HEK293 (cell line): ENCODE measurements around the gene NYNRIN.
A peak's percentile ranks its signal among the peaks of the same experiment; 100 is the strongest.

Experiments used
- CTCF ChIA-PET: fragments of 350-600 bp; formaldehyde crosslinking; extraction: SDS; loops from one replicate; lab custom pipeline; 2021; ENCODE audit warnings: antibody characterized with exemption; lab: Yijun Ruan, JAX
- POLR2A ChIA-PET: fragments of 300-600 bp; formaldehyde crosslinking; extraction: SDS; loops from one replicate; lab custom pipeline; 2020; ENCODE audit warnings: antibody characterized with exemption, inconsistent platforms; lab: Yijun Ruan, JAX
- H3K27ac ChIP-seq: fragments of 200-500 bp; sonication (Bioruptor generic); 2 replicates; pipeline ENCODE4 v1.5.1; 2014; ENCODE audit warnings: low read depth, low read length, control low read depth, inconsistent platforms; ENCODE audit errors: extremely low read depth
- H3K36me3 ChIP-seq, 2 experiments: fragments of 200-500 bp in 1 of 2; sonication (Bioruptor generic) in 1 of 2; 1 replicate in 1 of 2; 2 replicates in 1 of 2; pipeline ENCODE4 v1.5.1; 2014 to 2017; ENCODE audit warnings: inconsistent platforms in 2 of 2, low read length in 2 of 2; ENCODE audit not compliant: control insufficient read depth in 2 of 2, insufficient read depth in 1 of 2
- H3K4me1 ChIP-seq: fragments of 200-500 bp; sonication (Bioruptor generic); 2 replicates; pipeline ENCODE4 v1.5.1; 2014; ENCODE audit warnings: mild to moderate bottlenecking, low read length, inconsistent platforms; ENCODE audit not compliant: control insufficient read depth, insufficient read depth
- H3K4me3 ChIP-seq: 2 replicates; pipeline ENCODE4 v1.5.1; 2011; ENCODE audit warnings: low read depth, mild to moderate bottlenecking, control low read depth, low read length, moderate library complexity
- H3K9me3 ChIP-seq: fragments of 200-500 bp; sonication (Bioruptor generic); 2 replicates; pipeline ENCODE4 v1.5.1; 2014; ENCODE audit warnings: low read depth, low read length, inconsistent platforms; ENCODE audit not compliant: control insufficient read depth, insufficient read depth
- IKZF3 ChIP-seq: fragments of 450-650 bp; IDR thresholded peaks from 2 replicates; pipeline ENCODE4 v1.5.0; 2018; ENCODE audit warnings: missing biosample characterization, mild to moderate bottlenecking, missing genetic modification characterization, moderate library complexity
- KLF10 ChIP-seq: fragments of 450-650 bp; IDR thresholded peaks from 2 replicates; pipeline ENCODE4 v1.5.1; 2018; ENCODE audit warnings: missing biosample characterization, mild to moderate bottlenecking, missing genetic modification characterization
- REPIN1 ChIP-seq: fragments of 450-650 bp; formaldehyde crosslinking; IDR thresholded peaks from 2 replicates; pipeline ENCODE4 v1.5.1; 2017; ENCODE audit warnings: missing biosample characterization, missing genetic modification characterization, low read depth
- SP3 ChIP-seq: fragments of 450-650 bp; formaldehyde crosslinking; IDR thresholded peaks from 2 replicates; pipeline ENCODE4 v1.5.1; 2016; ENCODE audit warnings: missing biosample characterization, missing genetic modification characterization
- TCF7L2 ChIP-seq: IDR thresholded peaks from 2 replicates; pipeline ENCODE4 v1.6.1; 2011; ENCODE audit warnings: low read depth, mild to moderate bottlenecking, inconsistent platforms, low read length, moderate library complexity, borderline replicate concordance
- WT1 ChIP-seq: fragments of 450-650 bp; formaldehyde crosslinking; IDR thresholded peaks from 2 replicates; pipeline ENCODE4 v1.5.1; 2016; ENCODE audit warnings: missing biosample characterization, missing genetic modification characterization
- YY2 ChIP-seq: fragments of 450-650 bp; formaldehyde crosslinking; IDR thresholded peaks from 2 replicates; pipeline ENCODE4 v1.5.1; 2016; ENCODE audit warnings: missing biosample characterization, missing genetic modification characterization
- ZBTB8A ChIP-seq: fragments of 450-650 bp; formaldehyde crosslinking; IDR thresholded peaks from 2 replicates; pipeline ENCODE4 v1.5.1; 2016; ENCODE audit warnings: missing biosample characterization, missing genetic modification characterization
- ZFP37 ChIP-seq: fragments of 450-650 bp; formaldehyde crosslinking; IDR thresholded peaks from 2 replicates; pipeline ENCODE4 v1.5.1; 2016; ENCODE audit warnings: missing biosample characterization, missing genetic modification characterization
- ZIC2 ChIP-seq: fragments of 450-650 bp; formaldehyde crosslinking; IDR thresholded peaks from 2 replicates; pipeline ENCODE4 v1.5.1; 2016; ENCODE audit warnings: missing biosample characterization, missing genetic modification characterization
- ZNF148 ChIP-seq: fragments of 450-650 bp; formaldehyde crosslinking; IDR thresholded peaks from 2 replicates; pipeline ENCODE4 v1.5.0; 2017; ENCODE audit warnings: missing biosample characterization, missing genetic modification characterization, borderline replicate concordance
- ZNF18 ChIP-seq: fragments of 450-650 bp; formaldehyde crosslinking; IDR thresholded peaks from 2 replicates; pipeline ENCODE4 v1.5.1; 2016; ENCODE audit warnings: missing biosample characterization, missing genetic modification characterization
- ZNF2 ChIP-seq: fragments of 450-650 bp; formaldehyde crosslinking; IDR thresholded peaks from 2 replicates; pipeline ENCODE4 v1.5.1; 2016; ENCODE audit warnings: missing biosample characterization, missing genetic modification characterization
- ZNF302 ChIP-seq: fragments of 450-650 bp; formaldehyde crosslinking; IDR thresholded peaks from 2 replicates; pipeline ENCODE4 v1.5.1; 2016; ENCODE audit warnings: missing biosample characterization, missing genetic modification characterization, low read depth
- ZNF335 ChIP-seq: fragments of 450-650 bp; formaldehyde crosslinking; conservative IDR thresholded peaks from 2 replicates; pipeline ENCODE4 v1.5.1; 2016; ENCODE audit warnings: missing biosample characterization, missing genetic modification characterization
- ZNF398 ChIP-seq: fragments of 450-650 bp; formaldehyde crosslinking; IDR thresholded peaks from 2 replicates; pipeline ENCODE4 v1.5.1; 2017; ENCODE audit warnings: missing biosample characterization, missing genetic modification characterization
- ZNF404 ChIP-seq: fragments of 450-650 bp; formaldehyde crosslinking; IDR thresholded peaks from 2 replicates; pipeline ENCODE4 v1.5.1; 2017; ENCODE audit warnings: missing biosample characterization, missing genetic modification characterization
- ZNF549 ChIP-seq: fragments of 450-650 bp; IDR thresholded peaks from 2 replicates; pipeline ENCODE4 v1.5.1; 2018; ENCODE audit warnings: missing biosample characterization, missing genetic modification characterization, mild to moderate bottlenecking, inconsistent platforms, moderate library complexity
- ZNF571 ChIP-seq: fragments of 450-650 bp; formaldehyde crosslinking; IDR thresholded peaks from 2 replicates; pipeline ENCODE4 v1.5.0; 2017; ENCODE audit warnings: missing biosample characterization, missing genetic modification characterization
- ZNF626 ChIP-seq: fragments of 450-650 bp; sonication (Bioruptor Pico); formaldehyde crosslinking; IDR thresholded peaks from 2 replicates; pipeline ENCODE4 v1.5.1; 2018; ENCODE audit warnings: missing biosample characterization, missing genetic modification characterization, inconsistent platforms
- ZNF76 ChIP-seq: fragments of 450-650 bp; formaldehyde crosslinking; IDR thresholded peaks from 2 replicates; pipeline ENCODE4; 2016; ENCODE audit warnings: low read depth, missing biosample characterization, missing genetic modification characterization, borderline replicate concordance
- ZNF837 ChIP-seq: fragments of 450-650 bp; formaldehyde crosslinking; IDR thresholded peaks from 2 replicates; pipeline ENCODE4 v1.5.1; 2016; ENCODE audit warnings: missing biosample characterization, missing genetic modification characterization
- TF ChIP-seq, protein P1 (sequence below): fragments of 450-650 bp; formaldehyde crosslinking; IDR thresholded peaks from 2 replicates; pipeline ENCODE4 v1.5.1; 2016; ENCODE audit warnings: missing biosample characterization, missing genetic modification characterization
- TF ChIP-seq, protein P2 (sequence below): fragments of 450-650 bp; formaldehyde crosslinking; IDR thresholded peaks from 2 replicates; pipeline ENCODE4 v1.5.1; 2017; ENCODE audit warnings: missing biosample characterization, mild to moderate bottlenecking, missing genetic modification characterization, moderate library complexity
- TF ChIP-seq, protein P3 (sequence below): fragments of 450-650 bp; IDR thresholded peaks from 2 replicates; pipeline ENCODE4 v1.5.1; 2018; ENCODE audit warnings: missing biosample characterization, missing genetic modification characterization

NYNRIN gene

DNA sequence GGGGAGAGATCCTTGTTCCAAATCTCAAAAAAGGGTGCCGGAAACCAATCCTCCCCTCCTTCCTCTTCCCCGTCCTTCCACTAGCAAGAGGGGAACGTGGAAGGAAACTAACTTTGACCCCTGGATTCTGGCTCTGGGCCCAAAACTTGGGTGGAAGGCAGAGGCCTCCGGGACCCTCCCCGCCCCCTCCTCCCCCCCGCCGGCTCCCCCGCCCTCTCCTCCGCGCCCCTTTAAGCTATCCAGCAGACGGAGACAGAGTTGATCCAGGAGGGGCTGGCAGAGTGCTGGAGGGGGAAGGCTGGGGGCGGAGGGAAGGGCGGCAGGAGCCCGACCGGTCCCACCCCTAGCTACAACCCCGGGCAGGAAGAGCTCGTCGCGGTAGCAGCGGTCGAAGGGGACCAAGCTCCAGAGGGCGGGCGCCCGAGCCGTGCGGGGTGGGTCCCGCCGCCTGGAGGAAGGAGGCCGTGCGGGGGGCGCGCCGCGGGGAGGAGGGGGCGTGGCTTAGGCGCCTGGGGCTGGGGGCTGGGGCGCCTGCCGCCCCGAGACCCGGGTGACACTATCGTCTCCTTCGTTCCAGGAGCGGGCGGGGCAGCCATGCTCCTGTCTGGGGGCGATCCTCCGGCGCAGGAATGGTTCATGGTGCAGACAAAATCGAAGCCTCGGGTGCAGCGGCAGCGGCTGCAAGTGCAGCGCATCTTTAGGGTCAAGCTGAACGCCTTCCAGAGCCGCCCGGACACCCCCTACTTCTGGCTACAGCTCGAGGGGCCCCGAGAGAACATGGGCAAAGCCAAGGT is at the start of gene NYNRIN:
Gene NYNRIN (plus strand): TSS at position 351 of the 794 bp plus-strand sequence. CDS start 244 bp downstream, at position 595.
- Histone ChIP-seq H3K27ac (peak within 1 kb of the TSS; percentile 69), H3K9me3 (no peaks in the 10 kb centered on the region), H3K36me3 (no peaks in the 10 kb centered on the region), H3K4me1 (peaks cover 18% of the 10 kb centered on the region; the same call in 1 of the 2 replicates), H3K4me3 (peak within 1 kb of the TSS; percentile 43)
- CTCF ChIA-PET: interaction anchor here (0.6 to 0.9 kb wide), 4 partner anchors 13 to 211 kb away, joined by 3 to 4 read pairs (median 3); no protein-coding TSS in a partner anchor
- POLR2A ChIA-PET: interaction anchor here (0.9 to 1.6 kb wide), 4 partner anchors 21 to 33 kb away, joined by 3 to 10 read pairs (median 6); partner anchors contain the start of genes CBLN3 and KHNYN
- TF ChIP-seq ZNF2 (tag by site-specific recombination): no peak
- TF ChIP-seq, protein P1, sequence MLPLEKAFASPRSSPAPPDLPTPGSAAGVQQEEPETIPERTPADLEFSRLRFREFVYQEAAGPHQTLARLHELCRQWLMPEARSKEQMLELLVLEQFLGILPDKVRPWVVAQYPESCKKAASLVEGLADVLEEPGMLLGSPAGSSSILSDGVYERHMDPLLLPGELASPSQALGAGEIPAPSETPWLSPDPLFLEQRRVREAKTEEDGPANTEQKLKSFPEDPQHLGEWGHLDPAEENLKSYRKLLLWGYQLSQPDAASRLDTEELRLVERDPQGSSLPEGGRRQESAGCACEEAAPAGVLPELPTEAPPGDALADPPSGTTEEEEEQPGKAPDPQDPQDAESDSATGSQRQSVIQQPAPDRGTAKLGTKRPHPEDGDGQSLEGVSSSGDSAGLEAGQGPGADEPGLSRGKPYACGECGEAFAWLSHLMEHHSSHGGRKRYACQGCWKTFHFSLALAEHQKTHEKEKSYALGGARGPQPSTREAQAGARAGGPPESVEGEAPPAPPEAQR (tag by site-specific recombination): no peak
- no peak for TF ChIP-seq ZNF76 (tag by site-specific recombination)
- no peak for TF ChIP-seq ZNF837 (tag by site-specific recombination)
- no peak for TF ChIP-seq ZNF571
- TF ChIP-seq SP3: peak; percentile 71
- no peak for TF ChIP-seq ZNF404
- TF ChIP-seq YY2: no peak
- TF ChIP-seq IKZF3 (tag by site-specific recombination): no peak
- TF ChIP-seq, protein P2, sequence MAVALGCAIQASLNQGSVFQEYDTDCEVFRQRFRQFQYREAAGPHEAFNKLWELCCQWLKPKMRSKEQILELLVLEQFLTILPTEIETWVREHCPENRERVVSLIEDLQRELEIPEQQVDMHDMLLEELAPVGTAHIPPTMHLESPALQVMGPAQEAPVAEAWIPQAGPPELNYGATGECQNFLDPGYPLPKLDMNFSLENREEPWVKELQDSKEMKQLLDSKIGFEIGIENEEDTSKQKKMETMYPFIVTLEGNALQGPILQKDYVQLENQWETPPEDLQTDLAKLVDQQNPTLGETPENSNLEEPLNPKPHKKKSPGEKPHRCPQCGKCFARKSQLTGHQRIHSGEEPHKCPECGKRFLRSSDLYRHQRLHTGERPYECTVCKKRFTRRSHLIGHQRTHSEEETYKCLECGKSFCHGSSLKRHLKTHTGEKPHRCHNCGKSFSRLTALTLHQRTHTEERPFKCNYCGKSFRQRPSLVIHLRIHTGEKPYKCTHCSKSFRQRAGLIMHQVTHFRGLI: no peak
- TF ChIP-seq ZBTB8A (tag by site-specific recombination): peak; percentile 40; the same call in 1 of the 2 replicates
- TF ChIP-seq ZNF398 (tag by site-specific recombination): peak; percentile 85
- no peak for TF ChIP-seq ZNF626 (tag by site-specific recombination)
- TF ChIP-seq ZNF18 (tag by site-specific recombination): no peak
- TF ChIP-seq ZNF302 (tag by site-specific recombination): no peak
- 0 out of 2 replicates have a peak, but pooled peaks have one; percentile 67 for TF ChIP-seq ZNF335 (tag by site-specific recombination)
- TF ChIP-seq, protein P3, sequence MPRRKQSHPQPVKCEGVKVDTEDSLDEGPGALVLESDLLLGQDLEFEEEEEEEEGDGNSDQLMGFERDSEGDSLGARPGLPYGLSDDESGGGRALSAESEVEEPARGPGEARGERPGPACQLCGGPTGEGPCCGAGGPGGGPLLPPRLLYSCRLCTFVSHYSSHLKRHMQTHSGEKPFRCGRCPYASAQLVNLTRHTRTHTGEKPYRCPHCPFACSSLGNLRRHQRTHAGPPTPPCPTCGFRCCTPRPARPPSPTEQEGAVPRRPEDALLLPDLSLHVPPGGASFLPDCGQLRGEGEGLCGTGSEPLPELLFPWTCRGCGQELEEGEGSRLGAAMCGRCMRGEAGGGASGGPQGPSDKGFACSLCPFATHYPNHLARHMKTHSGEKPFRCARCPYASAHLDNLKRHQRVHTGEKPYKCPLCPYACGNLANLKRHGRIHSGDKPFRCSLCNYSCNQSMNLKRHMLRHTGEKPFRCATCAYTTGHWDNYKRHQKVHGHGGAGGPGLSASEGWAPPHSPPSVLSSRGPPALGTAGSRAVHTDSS (tag by site-specific recombination): no peak
- TF ChIP-seq ZIC2 (tag by site-specific recombination): no peak; the same call in 1 of the 2 replicates
- TF ChIP-seq REPIN1 (tag by site-specific recombination): no peak
- TF ChIP-seq ZNF549 (tag by site-specific recombination): no peak
- no peak for TF ChIP-seq ZNF148
- TF ChIP-seq KLF10: no peak
- no peak for TF ChIP-seq ZFP37
- no peak for TF ChIP-seq TCF7L2
- no peak for TF ChIP-seq WT1
